Endothelial cell of umbilical vein (primary cell): ENCODE results near the gene NUSAP1. TPM values are rescaled to one million over a fixed set of nuclear protein-coding genes. Genes with fewer than 3 reads are reported as not detected.

Experiments
- BruUV-seq: library from RNA; stranded (reverse); fragments of 400-500 nt; replicated peaks from 2 replicates; lab custom pipeline; 2021; lab: Mats Ljungman, UMichigan
- CTCF ChIA-PET: fragments of 300-600, 350-600 bp; sonication (Branson Sonifier 250); formaldehyde crosslinking; loops from one replicate; lab custom pipeline; 2021; ENCODE audit warnings: antibody characterized with exemption, inconsistent platforms; lab: Charles Lee
- POLR2A ChIA-PET: fragments of 300-600, 350-600 bp; sonication (Branson Sonifier 250); formaldehyde crosslinking; loops from one replicate; lab custom pipeline; 2021; ENCODE audit warnings: antibody characterized with exemption, inconsistent platforms; lab: Charles Lee
- DNase-seq: peaks from one replicate; pipeline ENCODE4 v3.0.0-alpha.2; 2011; ENCODE audit warnings: low read depth, low spot score
- FAIRE-seq: peaks from 2 replicates; lab custom pipeline; 2011; peaks lifted over from hg19 to GRCh38; lab: Jason Lieb, UNC
- H2AFZ ChIP-seq: 2 replicates; pipeline ENCODE4 v1.6.0; 2012; ENCODE audit warnings: low read depth, low read length, control low read depth, inconsistent platforms
- H3K27ac ChIP-seq: 2 replicates; pipeline ENCODE4 v1.5.1; 2011; ENCODE audit warnings: low read depth, mild to moderate bottlenecking, control low read depth, low read length, moderate library complexity; ENCODE audit not compliant: insufficient read depth
- H3K27me3 ChIP-seq, 2 experiments: 2 replicates each; pipeline versions ENCODE4 v1.6.0 to v1.6.1; 2011; ENCODE audit warnings: low read length in 2 of 2, mixed read lengths in 1 of 2; ENCODE audit not compliant: control insufficient read depth in 2 of 2, insufficient read depth in 2 of 2
- H3K36me3 ChIP-seq, 2 experiments: 2 replicates in 1 of 2; 3 replicates in 1 of 2; pipeline ENCODE4 v1.5.1; 2011; ENCODE audit warnings: low read length in 2 of 2, mild to moderate bottlenecking in 1 of 2, moderate library complexity in 1 of 2; ENCODE audit not compliant: control insufficient read depth in 2 of 2, insufficient read depth in 2 of 2; ENCODE audit errors: extremely low read depth in 1 of 2
- H3K4me1 ChIP-seq: 3 replicates; pipeline ENCODE4 v1.5.1; 2011; ENCODE audit warnings: mild to moderate bottlenecking, low read length; ENCODE audit not compliant: control insufficient read depth, insufficient read depth; ENCODE audit errors: extremely low read depth
- H3K4me2 ChIP-seq: 2 replicates; pipeline ENCODE4 v1.6.1; 2011; ENCODE audit warnings: low read length, control low read depth, mixed read lengths; ENCODE audit not compliant: insufficient read depth
- H3K4me3 ChIP-seq, 3 experiments: fragments of 200-600 bp in 1 of 3; sonication (generic), shearing (Covaris generic) in 1 of 3; replicated peaks in 1 of 3; 2 replicates each; pipeline ENCODE4 v1.5.1; 2011 to 2016; ENCODE audit warnings: control low read depth in 3 of 3, low read length in 3 of 3, mild to moderate bottlenecking in 2 of 3, inconsistent platforms in 1 of 3, low read depth in 1 of 3, moderate library complexity in 1 of 3; ENCODE audit not compliant: insufficient read depth in 1 of 3
- H3K79me2 ChIP-seq: 2 replicates; pipeline ENCODE4 v1.6.0; 2012; ENCODE audit warnings: low read length, inconsistent platforms; ENCODE audit not compliant: control insufficient read depth, insufficient read depth
- H3K9ac ChIP-seq: replicated peaks from 2 replicates; pipeline ENCODE3; 2011; ENCODE audit warnings: low read length, control low read depth; ENCODE audit not compliant: insufficient read depth; ENCODE audit errors: extremely low read depth
- H3K9me1 ChIP-seq: replicated peaks from 3 replicates; pipeline ENCODE4 v1.6.0; 2011; ENCODE audit warnings: mild to moderate bottlenecking, low read length; ENCODE audit not compliant: control insufficient read depth, insufficient read depth; ENCODE audit errors: extremely low read depth
- H3K9me3 ChIP-seq: replicated peaks from 2 replicates; pipeline ENCODE4 v1.5.1; 2012; ENCODE audit warnings: low read length, inconsistent platforms; ENCODE audit not compliant: control insufficient read depth, insufficient read depth
- H4K20me1 ChIP-seq: replicated peaks from 2 replicates; pipeline ENCODE3; 2011; ENCODE audit warnings: mild to moderate bottlenecking, low read length; ENCODE audit not compliant: control insufficient read depth, insufficient read depth; ENCODE audit errors: extremely low read depth
- EZH2 ChIP-seq: IDR thresholded peaks from 2 replicates; pipeline ENCODE4 v1.6.1; 2012; ENCODE audit warnings: borderline replicate concordance, low read depth, mild to moderate bottlenecking, moderate library complexity, low read length, inconsistent platforms; ENCODE audit not compliant: severe bottlenecking
- FOS ChIP-seq: IDR thresholded peaks from 2 replicates; pipeline ENCODE4 v1.6.1; 2011; ENCODE audit warnings: mild to moderate bottlenecking, low read length, moderate library complexity, borderline replicate concordance; ENCODE audit not compliant: insufficient read depth
- GATA2 ChIP-seq: IDR thresholded peaks from 2 replicates; pipeline ENCODE4 v1.7.0; 2011; ENCODE audit warnings: low read depth, mild to moderate bottlenecking, moderate library complexity, mixed read lengths, low read length; ENCODE audit not compliant: insufficient read length, insufficient read depth
- JUN ChIP-seq: IDR thresholded peaks from 2 replicates; pipeline ENCODE4 v1.6.1; 2011; ENCODE audit warnings: borderline replicate concordance, low read depth; ENCODE audit not compliant: insufficient read length, insufficient read depth
- MYC ChIP-seq: IDR thresholded peaks from one replicate; pipeline ENCODE4 v1.6.1; 2011; ENCODE audit warnings: mild to moderate bottlenecking, low read depth, low read length
- POLR2A ChIP-seq: IDR thresholded peaks from 2 replicates; pipeline ENCODE4 v1.6.1; 2012; ENCODE audit warnings: low read depth, mild to moderate bottlenecking, control low read depth, low read length
- POLR2AphosphoS5 ChIP-seq: IDR thresholded peaks from 2 replicates; pipeline ENCODE4 v1.6.1; 2012; ENCODE audit warnings: low read depth, mild to moderate bottlenecking, control low read depth, low read length, moderate library complexity; ENCODE audit not compliant: insufficient read depth
- dilution Hi-C: fragments of 300-500 bp; cut with MboI; formaldehyde crosslinking; loops from one replicate; pipeline ENCODE4 v1.15.0; 2019; ENCODE audit warnings: low sequenced_read_pairs; ENCODE audit not compliant: extremely low pct_ligation_motif_present
- intact Hi-C: fragments of 100-400 bp; cut with micrococcal nuclease; formaldehyde crosslinking; loops from one replicate; pipeline ENCODE4 v1.10.0; 2022
- polyA plus RNA-seq, 4 experiments: library from polyadenylated mRNA; depleted of rRNA in 3 of 4; stranded (reverse) in 3 of 4; unstranded in 1 of 4; fragments of >200 nt; gene quantifications; 2 replicates each; pipeline versions ENCODE4 v1.2.1 to v1.2.3, GENCODE V29; 2011 to 2012; ENCODE audit warnings: missing spikeins in 1 of 4
- total RNA-seq: library from RNA; stranded (reverse); gene quantifications from 2 replicates; pipeline ENCODE4 v1.2.3, GENCODE V29; 2021
- TF ChIP-seq, protein P1 (sequence below), 2 donors: IDR thresholded peaks; 1 replicate in 1 of 2; 2 replicates in 1 of 2; pipeline ENCODE4 v1.5.1; 2011; ENCODE audit warnings: low read length in 2 of 2, mild to moderate bottlenecking in 2 of 2, moderate library complexity in 2 of 2, control low read depth in 1 of 2, inconsistent platforms in 1 of 2, low read depth in 1 of 2; ENCODE audit not compliant: insufficient read depth in 1 of 2; ENCODE audit errors: extremely low read depth in 1 of 2
- TF ChIP-seq, protein P2 (sequence below): IDR thresholded peaks from 2 replicates; pipeline ENCODE4 v1.6.1; 2011; ENCODE audit not compliant: insufficient read depth, insufficient read length

Gene NUSAP1
- total and polyA plus RNA-seq, 2 donors (not counting 3 experiments of a cell fraction or from before 2014, with no cell fraction given): 43.0 to 109 TPM

DNA sequence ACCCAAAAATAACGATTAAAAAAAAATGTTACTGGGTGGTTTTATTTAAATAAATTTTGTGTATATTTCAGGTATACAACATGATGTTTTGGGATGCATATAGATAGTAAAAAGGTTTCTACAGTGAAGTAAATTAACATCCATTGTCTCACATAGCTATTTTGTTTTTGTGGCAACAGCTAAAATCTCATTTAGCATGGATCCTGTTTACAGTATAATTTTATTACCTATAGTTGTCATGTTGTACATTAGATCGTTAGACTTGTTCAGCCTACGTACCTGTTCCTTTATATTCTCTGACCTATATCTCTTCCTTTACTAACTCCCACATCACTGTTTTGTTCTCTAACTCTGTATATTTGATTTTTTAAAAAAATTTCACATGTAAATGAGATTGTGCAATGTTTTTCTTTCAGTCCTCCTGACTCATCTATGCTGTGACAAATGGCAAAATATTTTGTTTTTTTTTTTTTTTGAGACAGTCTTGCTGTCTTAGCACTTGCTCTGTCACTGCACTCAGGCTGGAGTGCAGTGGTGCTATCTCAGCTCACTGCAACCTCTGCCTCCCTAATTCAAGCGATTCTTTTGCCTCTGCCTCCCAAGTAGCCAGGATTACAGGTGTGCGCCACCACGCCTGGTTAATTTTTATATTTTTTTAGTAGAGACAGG is 45.9 kb upstream of the NUSAP1 start:
- Histone ChIP-seq H3K9me1 (no peaks in the 10 kb centered on the region), H3K27me3 (no peaks in the 10 kb centered on the region), H3K79me2 (peaks cover 49% of the 10 kb centered on the region), H3K4me3 (no peak overlapping the region), H3K27ac (no peak overlapping the region), H4K20me1 (no peaks in the 10 kb centered on the region), H3K4me1 (peaks cover 6% of the 10 kb centered on the region), H3K4me2 (no peak overlapping the region), H2AFZ (no peak overlapping the region), H3K36me3 (peaks cover 10 to 21% of the 10 kb centered on the region in 2 experiments), H3K9me3 (no peaks in the 10 kb centered on the region), H3K9ac (no peak overlapping the region)
- TF ChIP-seq, protein P1, sequence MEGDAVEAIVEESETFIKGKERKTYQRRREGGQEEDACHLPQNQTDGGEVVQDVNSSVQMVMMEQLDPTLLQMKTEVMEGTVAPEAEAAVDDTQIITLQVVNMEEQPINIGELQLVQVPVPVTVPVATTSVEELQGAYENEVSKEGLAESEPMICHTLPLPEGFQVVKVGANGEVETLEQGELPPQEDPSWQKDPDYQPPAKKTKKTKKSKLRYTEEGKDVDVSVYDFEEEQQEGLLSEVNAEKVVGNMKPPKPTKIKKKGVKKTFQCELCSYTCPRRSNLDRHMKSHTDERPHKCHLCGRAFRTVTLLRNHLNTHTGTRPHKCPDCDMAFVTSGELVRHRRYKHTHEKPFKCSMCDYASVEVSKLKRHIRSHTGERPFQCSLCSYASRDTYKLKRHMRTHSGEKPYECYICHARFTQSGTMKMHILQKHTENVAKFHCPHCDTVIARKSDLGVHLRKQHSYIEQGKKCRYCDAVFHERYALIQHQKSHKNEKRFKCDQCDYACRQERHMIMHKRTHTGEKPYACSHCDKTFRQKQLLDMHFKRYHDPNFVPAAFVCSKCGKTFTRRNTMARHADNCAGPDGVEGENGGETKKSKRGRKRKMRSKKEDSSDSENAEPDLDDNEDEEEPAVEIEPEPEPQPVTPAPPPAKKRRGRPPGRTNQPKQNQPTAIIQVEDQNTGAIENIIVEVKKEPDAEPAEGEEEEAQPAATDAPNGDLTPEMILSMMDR (IDR thresholded peaks at IDR 0.05; ENCODE audit: extremely low read depth in 1 of 2, insufficient read depth in 1 of 2, low read depth in 1 of 2, low read length in 2 of 2): no peak
- TF ChIP-seq JUN (no peak), POLR2AphosphoS5 (no peak), POLR2A (no peak), EZH2 (no peak), MYC (no peak), FOS (no peak), GATA2 (no peak)
- TF ChIP-seq, protein P2, sequence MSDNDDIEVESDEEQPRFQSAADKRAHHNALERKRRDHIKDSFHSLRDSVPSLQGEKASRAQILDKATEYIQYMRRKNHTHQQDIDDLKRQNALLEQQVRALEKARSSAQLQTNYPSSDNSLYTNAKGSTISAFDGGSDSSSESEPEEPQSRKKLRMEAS: no peak
- intact Hi-C loops (no loop called here), dilution Hi-C loops (no loop called here)
- ChIA-PET CTCF (interaction anchor here (0.6 to 2.0 kb wide), 2 partner anchors 46 to 381 kb away, joined by 3 to 7 read pairs; partner anchors contain the start of genes NUSAP1 and OIP5), POLR2A (no interaction called here)
- no TSS peak for BruUV-seq
- DNase-seq: no peak
- FAIRE-seq: no peak
